K562 (cell line): Measurements from ENCODE around the gene PIGK.

ENCODE experiments used
- EP300 ChIP-seq: IDR thresholded peaks from 2 replicates; pipeline ENCODE4 v1.6.1; 2012; ENCODE audit warnings: low read length, improper control_type of control experiment
- KDM1A ChIP-seq, 2 experiments: fragments of 450-650 bp; IDR thresholded peaks; 2 replicates each; pipeline ENCODE4 v1.6.1; 2016; ENCODE audit warnings: mild to moderate bottlenecking in 2 of 2
- MAFK ChIP-seq: IDR thresholded peaks from 2 replicates; pipeline ENCODE4 v1.6.1; 2011; ENCODE audit warnings: low read length, improper control_type of control experiment
- NCOA2 ChIP-seq, 2 experiments: fragments of 450-650 bp; IDR thresholded peaks; 2 replicates each; pipeline ENCODE4 v1.6.1; 2018; ENCODE audit warnings: mild to moderate bottlenecking in 2 of 2, moderate library complexity in 1 of 2; ENCODE audit not compliant: partially characterized antibody in 2 of 2
- ZNF282 ChIP-seq: sonication (generic); formaldehyde crosslinking; IDR thresholded peaks from 2 replicates; pipeline ENCODE4 v1.8.1; 2023; ENCODE audit warnings: missing genetic modification reagents

DNA sequence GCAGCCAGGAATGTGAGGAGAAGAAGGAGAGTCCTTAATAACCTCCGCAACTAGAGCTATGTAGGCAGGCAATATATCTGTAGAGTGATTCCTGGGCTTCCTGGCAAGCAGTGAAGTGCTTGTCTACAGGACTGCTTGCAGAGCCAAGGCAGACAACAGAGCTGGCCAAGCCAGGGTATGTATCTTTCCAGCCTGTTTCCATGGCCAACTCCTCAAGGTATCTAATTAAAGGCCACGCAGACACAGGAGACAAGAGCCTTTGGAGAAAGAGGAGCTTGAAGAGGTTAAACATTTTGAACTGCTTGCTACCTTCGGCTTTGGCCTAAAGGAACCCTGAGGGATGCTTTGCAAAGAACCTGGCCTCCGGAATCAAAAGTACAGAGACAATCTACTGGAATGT is 137.4 kb downstream of the PIGK start:
- TF ChIP-seq ZNF282 (CRISPR knock-in tag): no peak
- TF ChIP-seq KDM1A (IDR thresholded peaks at IDR 0.05): no peak
- no peak for TF ChIP-seq MAFK
- TF ChIP-seq EP300: no peak
- TF ChIP-seq NCOA2 (IDR thresholded peaks at IDR 0.05; ENCODE audit: partially characterized antibody in 2 of 2): no peak
